Left lung (tissue), 10 donors: ENCODE results near the gene MYO15B. TPM values are rescaled to one million over a fixed set of nuclear protein-coding genes. Genes with fewer than 3 reads are reported as not detected.
A peak's percentile ranks its signal among the peaks of the same experiment; 100 is the strongest.

Source experiments
- ATAC-seq: fragments of 200-7000 bp; cut with Tn5 transposase; one replicate; pipeline ENCODE4 v1.9.1; 2020; ENCODE audit warnings: moderate library complexity
- DNase-seq, 4 donors: peaks; one replicate each; pipeline ENCODE4 v3.0.0-alpha.2; 2013 to 2020
- H3K27ac ChIP-seq, 2 donors: fragments of 200-600 bp; sonication (generic) in 1 of 2; one replicate each; pipeline versions ENCODE4 v1.5.0 to v1.8.0; 2020 to 2021
- H3K27me3 ChIP-seq, 2 donors: fragments of 200-600 bp; sonication (generic) in 1 of 2; one replicate each; pipeline versions ENCODE4 v1.5.0 to v1.8.0; 2020 to 2021
- H3K36me3 ChIP-seq, 2 donors: fragments of 200-600 bp; sonication (generic) in 1 of 2; one replicate each; pipeline versions ENCODE4 v1.5.0 to v1.8.0; 2020 to 2021
- H3K4me1 ChIP-seq, 2 donors: fragments of 200-600 bp; one replicate each; pipeline ENCODE4 v1.8.0; 2021
- H3K4me3 ChIP-seq, 2 donors: fragments of 200-600 bp; sonication (generic) in 1 of 2; one replicate each; pipeline versions ENCODE4 v1.5.0 to v1.8.0; 2020 to 2021; ENCODE audit warnings: mild to moderate bottlenecking in 1 of 2
- H3K9me3 ChIP-seq, 2 donors: fragments of 200-600 bp; sonication (generic) in 1 of 2; one replicate each; pipeline versions ENCODE4 v1.5.0 to v1.8.0; 2020 to 2021
- intact Hi-C, 2 donors: fragments of 100-400 bp; cut with DNase I; formaldehyde crosslinking; loops; one replicate each; pipeline versions ENCODE4 v1.11.2 to v1.14.2; 2022
- polyA plus RNA-seq, 6 donors: library from polyadenylated mRNA; unstranded; fragments of 120-200 nt; gene quantifications; one replicate each; pipeline ENCODE4 v1.2.1, GENCODE V29; 2013; ENCODE audit not compliant: insufficient read length in 6 of 6
- total RNA-seq, 2 donors: library from RNA; stranded (reverse); fragmentation: NEBNext Ultra II Directional; extraction: Animal tissue kit (Norgen Biotek cat#: 25700); gene quantifications; one replicate each; pipeline ENCODE4 v1.2.1, GENCODE V29; 2021
- TF ChIP-seq, protein P1 (sequence below), 2 donors: fragments of 200-600 bp; sonication (generic) in 1 of 2; IDR thresholded peaks; one replicate each; pipeline versions ENCODE4 v1.5.0 to v1.8.0; 2021; ENCODE audit warnings: antibody characterized with exemption in 2 of 2
- donor health status: DM: no; HTN: yes; CAD: no.
- donor health status: DM: no; HTN: no; CAD: no.

MYO15B gene
- total and polyA plus RNA-seq, 8 donors, result 125 to 350 (median 227) TPM

DNA sequence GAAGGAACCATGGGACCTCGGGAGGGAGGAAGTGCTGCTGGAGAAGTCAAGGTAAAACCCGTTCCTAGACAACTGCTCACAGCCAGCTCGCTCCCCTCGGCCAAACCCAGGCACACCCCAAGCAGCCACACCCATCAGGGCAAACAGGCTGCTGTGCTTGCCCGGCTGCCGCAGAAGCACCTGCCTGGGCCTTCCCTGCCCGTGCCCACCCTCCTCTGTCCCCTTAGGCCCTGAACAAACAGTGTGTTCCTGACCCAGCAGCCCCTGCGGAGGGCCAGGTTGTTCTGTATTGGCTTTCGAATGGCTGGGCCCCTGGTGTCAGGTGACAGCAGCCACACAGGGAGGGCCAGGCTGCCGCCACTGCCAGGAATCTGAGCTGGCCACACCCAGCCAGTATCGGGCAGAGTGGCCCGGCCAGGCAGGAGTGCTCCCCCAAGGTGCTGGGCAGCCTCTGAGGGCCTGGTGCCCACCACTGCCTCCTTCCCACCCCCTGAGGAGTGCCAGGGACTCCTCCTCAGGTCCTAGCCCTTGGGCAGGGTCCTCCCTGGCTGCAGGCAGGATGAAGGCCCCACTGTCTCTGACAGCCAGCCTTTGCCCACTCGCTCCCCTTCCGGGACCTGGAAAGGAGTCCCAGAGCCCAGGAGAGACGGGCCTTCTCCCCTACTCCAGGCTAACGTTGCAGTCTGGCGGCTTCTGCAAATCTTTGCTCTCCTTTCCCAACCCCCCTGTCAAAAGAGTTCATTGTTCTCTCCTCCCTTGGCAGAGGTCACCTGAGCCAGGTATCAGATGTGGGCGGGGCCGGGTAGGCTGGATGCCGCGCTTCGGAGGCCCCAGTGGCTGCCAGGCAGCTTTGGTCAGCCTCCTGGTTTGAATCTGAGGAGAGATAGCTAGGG is 38.1 kb upstream of the MYO15B start:
- no peaks in the 10 kb centered on the region for H3K36me3 ChIP-seq
- H3K4me1 ChIP-seq, result no peaks in the 10 kb centered on the region
- TF ChIP-seq, protein P1, sequence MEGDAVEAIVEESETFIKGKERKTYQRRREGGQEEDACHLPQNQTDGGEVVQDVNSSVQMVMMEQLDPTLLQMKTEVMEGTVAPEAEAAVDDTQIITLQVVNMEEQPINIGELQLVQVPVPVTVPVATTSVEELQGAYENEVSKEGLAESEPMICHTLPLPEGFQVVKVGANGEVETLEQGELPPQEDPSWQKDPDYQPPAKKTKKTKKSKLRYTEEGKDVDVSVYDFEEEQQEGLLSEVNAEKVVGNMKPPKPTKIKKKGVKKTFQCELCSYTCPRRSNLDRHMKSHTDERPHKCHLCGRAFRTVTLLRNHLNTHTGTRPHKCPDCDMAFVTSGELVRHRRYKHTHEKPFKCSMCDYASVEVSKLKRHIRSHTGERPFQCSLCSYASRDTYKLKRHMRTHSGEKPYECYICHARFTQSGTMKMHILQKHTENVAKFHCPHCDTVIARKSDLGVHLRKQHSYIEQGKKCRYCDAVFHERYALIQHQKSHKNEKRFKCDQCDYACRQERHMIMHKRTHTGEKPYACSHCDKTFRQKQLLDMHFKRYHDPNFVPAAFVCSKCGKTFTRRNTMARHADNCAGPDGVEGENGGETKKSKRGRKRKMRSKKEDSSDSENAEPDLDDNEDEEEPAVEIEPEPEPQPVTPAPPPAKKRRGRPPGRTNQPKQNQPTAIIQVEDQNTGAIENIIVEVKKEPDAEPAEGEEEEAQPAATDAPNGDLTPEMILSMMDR (IDR thresholded peaks at IDR 0.05), result no peak
- ATAC-seq (peak; percentile 94), DNase-seq (peak; percentile 39 to 91 (median 88))
- no peaks in the 10 kb centered on the region for H3K27me3 ChIP-seq
- intact Hi-C loops, result no loop called here
- H3K4me3 ChIP-seq, result no peak overlapping the region
- H3K9me3 ChIP-seq, result no peaks in the 10 kb centered on the region
- peak overlapping the region; percentile 78 to 90 for H3K27ac ChIP-seq

DNA sequence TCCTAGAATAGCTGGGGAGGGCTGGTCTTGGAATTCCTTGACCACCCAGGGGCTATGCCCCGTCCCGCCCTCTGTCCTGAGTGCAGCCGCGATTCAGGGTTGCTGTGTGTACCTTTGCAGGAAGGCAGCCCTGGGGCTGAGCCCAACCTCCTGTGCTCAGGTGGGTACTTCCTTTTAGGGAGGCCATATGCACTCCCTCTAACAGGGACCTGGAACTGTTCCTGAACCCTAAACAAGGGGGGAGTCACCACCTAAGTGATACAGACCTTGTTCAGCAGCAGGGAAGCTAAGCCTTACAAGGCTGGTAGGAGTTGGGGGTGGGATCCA is 37.5 kb upstream of the MYO15B start:
- intact Hi-C loops, result no loop called here
- peak overlapping the region; percentile 78 to 90 for H3K27ac ChIP-seq
- H3K4me1 ChIP-seq, result no peaks in the 10 kb centered on the region
- ATAC-seq, result peak; percentile 38
- DNase-seq, result no peak
- no peaks in the 10 kb centered on the region for H3K9me3 ChIP-seq
- H3K36me3 ChIP-seq, result no peaks in the 10 kb centered on the region
- TF ChIP-seq, protein P1 (IDR thresholded peaks at IDR 0.05), result no peak
- no peak overlapping the region for H3K4me3 ChIP-seq
- H3K27me3 ChIP-seq, result no peaks in the 10 kb centered on the region

DNA sequence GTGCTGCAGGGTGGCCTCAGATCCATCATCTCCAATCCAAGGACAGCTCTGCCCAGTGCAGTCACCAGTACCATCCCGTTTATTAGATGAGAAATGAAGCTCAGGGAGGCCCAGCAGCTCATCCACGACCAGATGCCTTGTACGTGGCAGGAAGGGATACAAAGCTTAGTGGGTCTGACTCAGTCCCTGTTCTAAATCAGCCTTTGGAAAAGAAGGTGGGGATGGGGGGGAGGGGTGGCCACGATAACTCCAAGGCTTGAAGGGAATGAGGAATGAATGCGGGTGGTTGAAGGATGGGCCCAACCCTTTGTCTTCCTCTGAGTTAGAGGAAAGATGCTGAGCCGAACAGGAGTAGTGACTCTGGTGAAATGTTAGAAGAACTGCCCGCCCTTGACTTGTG is 36.3 kb upstream of the MYO15B start:
- no peaks in the 10 kb centered on the region for H3K27me3 ChIP-seq
- intact Hi-C loops, result no loop called here
- TF ChIP-seq, protein P1 (IDR thresholded peaks at IDR 0.05), result no peak
- H3K4me3 ChIP-seq, result no peak overlapping the region
- H3K9me3 ChIP-seq, result no peaks in the 10 kb centered on the region
- no peak overlapping the region for H3K27ac ChIP-seq
- H3K4me1 ChIP-seq, result no peaks in the 10 kb centered on the region
- no peak for ATAC-seq
- H3K36me3 ChIP-seq, result no peaks in the 10 kb centered on the region
- no peak for DNase-seq

DNA sequence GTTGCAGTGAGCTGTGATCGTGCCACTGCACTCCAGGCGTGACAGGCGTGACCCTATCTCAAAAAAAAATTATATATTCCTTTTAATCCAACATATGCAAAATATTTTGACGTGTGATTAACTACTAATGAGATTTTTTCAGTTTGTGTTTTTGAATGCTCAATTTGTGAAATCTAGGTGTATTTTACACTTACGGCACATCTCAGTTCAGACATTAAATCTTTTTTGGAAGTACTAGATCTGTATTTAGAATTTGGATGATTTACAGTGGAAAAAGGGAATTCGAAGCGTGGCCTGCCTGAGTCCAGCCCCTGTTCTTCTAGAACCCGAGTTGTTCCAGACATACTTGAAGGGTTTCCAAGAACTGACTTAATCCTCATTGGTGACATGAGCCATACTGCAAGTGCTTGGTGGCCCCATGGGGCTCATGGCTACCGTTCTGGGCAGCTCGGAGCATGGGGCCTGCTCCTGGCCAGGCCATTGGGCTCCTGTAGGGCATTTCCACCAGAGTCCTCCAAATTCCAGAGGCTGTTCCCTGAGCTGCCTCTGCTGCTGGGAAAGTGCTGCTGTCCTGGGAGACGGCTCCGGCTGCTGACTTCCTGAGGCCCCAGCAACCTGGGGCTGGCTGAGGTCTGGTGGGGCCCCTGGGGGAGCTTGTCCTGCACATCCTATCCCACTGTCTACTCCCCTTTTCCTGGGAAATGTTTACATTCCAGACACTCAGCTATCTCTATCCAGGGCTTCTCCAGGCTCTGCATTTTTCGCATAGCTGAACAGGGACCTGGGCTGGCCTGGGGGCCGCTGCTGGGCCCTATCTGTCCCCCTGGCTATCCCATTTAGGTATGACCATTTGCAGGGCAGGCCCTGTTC is 34.9 kb upstream of the MYO15B start:
- H3K9me3 ChIP-seq, result no peaks in the 10 kb centered on the region
- no peaks in the 10 kb centered on the region for H3K27me3 ChIP-seq
- peaks cover 4 to 7% of the 10 kb centered on the region in 2 donors for H3K4me1 ChIP-seq
- H3K36me3 ChIP-seq, result no peaks in the 10 kb centered on the region
- ATAC-seq (no peak), DNase-seq (no peak)
- intact Hi-C loops, result no loop called here
- TF ChIP-seq, protein P1 (IDR thresholded peaks at IDR 0.05), result no peak
- peak overlapping the region in 1 of 2 donors; percentile 5 for H3K27ac ChIP-seq
- H3K4me3 ChIP-seq, result no peak overlapping the region
